Measurements from ENCODE around the gene STRA6. TPM values are rescaled to one million over a fixed set of nuclear protein-coding genes. Genes with fewer than 3 reads are reported as not detected.
A peak's percentile ranks its signal among the peaks of the same experiment; 100 is the strongest.

Gene STRA6
- total and polyA plus RNA-seq, 7 donors: 0.05 TPM; not detected in 6

DNA sequence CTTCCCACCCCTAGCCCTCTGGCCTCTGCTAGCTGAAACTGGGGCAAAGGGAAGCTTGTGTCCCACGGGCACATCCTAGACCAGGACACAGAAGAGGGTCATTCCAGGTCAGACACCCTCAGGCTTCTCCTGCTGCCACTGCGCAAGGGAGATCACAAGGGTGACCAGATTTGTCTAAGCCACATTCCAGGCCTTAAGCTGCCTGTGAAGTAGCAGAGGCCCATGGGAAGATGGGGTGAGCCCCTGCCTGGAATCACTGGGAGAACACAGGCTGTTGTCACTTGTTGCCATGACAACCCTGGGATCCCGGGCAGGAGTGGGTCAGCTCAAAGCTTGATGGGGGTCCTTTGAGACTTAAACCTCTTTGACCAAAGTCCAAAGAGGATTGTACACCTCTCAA lies 10.8 kb downstream of the STRA6 start:
- no peaks in the 10 kb centered on the region for H3K4me1 ChIP-seq
- H3K4me3 ChIP-seq: no peak overlapping the region
- DNase-seq (no peak), ATAC-seq (no peak)
- intact Hi-C loops (cut with DNase I): no loop called here
- H3K27me3 ChIP-seq (ENCODE audit: insufficient read depth in 3 of 3, low read length in 2 of 3): peaks cover 0 to 2% (median 0%) of the 10 kb centered on the region in 3 donors
- H3K9me3 ChIP-seq: no peaks in the 10 kb centered on the region
- H3K36me3 ChIP-seq (ENCODE audit: insufficient read depth in 1 of 2, low read depth in 1 of 2): no peaks in the 10 kb centered on the region
- no peak overlapping the region for H3K27ac ChIP-seq
- WGBS, 3 donors: 43 to 65% (median 48%) methylated on average over 3 of the region's 3 CpGs
- TF ChIP-seq, protein P1, sequence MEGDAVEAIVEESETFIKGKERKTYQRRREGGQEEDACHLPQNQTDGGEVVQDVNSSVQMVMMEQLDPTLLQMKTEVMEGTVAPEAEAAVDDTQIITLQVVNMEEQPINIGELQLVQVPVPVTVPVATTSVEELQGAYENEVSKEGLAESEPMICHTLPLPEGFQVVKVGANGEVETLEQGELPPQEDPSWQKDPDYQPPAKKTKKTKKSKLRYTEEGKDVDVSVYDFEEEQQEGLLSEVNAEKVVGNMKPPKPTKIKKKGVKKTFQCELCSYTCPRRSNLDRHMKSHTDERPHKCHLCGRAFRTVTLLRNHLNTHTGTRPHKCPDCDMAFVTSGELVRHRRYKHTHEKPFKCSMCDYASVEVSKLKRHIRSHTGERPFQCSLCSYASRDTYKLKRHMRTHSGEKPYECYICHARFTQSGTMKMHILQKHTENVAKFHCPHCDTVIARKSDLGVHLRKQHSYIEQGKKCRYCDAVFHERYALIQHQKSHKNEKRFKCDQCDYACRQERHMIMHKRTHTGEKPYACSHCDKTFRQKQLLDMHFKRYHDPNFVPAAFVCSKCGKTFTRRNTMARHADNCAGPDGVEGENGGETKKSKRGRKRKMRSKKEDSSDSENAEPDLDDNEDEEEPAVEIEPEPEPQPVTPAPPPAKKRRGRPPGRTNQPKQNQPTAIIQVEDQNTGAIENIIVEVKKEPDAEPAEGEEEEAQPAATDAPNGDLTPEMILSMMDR (IDR thresholded peaks at IDR 0.05): no peak

DNA sequence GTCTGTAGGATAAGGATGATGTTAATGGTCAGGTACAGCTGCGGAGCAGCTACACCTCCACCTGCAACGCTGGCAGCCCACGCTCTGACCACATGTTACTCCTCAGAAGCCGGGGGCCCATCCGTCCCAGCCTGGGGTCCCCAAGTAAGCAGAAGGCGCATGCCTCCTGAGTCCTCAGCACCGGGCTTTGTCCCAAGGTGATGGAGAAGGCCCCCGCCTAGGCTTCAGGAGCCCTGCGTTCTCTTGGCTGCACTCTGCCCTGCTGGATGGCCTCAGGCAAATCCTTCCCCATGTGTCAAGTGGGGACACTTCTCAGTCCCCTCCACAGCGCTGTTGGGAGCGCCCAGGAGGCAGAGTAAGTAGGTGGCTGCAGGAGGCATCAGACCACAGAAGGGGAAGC lies 14.4 kb downstream of the STRA6 start:
- WGBS, 3 donors: 94 to 97% (median 96%) methylated on average over 11 of the region's 11 CpGs
- Histone ChIP-seq H3K9me3 (no peaks in the 10 kb centered on the region), H3K4me1 (no peaks in the 10 kb centered on the region), H3K27ac (no peak overlapping the region), H3K27me3 (ENCODE audit: insufficient read depth in 3 of 3, low read length in 2 of 3) (no peaks in the 10 kb centered on the region), H3K36me3 (ENCODE audit: insufficient read depth in 1 of 2, low read depth in 1 of 2) (no peaks in the 10 kb centered on the region), H3K4me3 (no peak overlapping the region)
- DNase-seq: peak in 1 of 2 donors; percentile 26
- intact Hi-C loops (cut with DNase I): no loop called here
- TF ChIP-seq, protein P1 (IDR thresholded peaks at IDR 0.05): no peak
- no peak for ATAC-seq

DNA sequence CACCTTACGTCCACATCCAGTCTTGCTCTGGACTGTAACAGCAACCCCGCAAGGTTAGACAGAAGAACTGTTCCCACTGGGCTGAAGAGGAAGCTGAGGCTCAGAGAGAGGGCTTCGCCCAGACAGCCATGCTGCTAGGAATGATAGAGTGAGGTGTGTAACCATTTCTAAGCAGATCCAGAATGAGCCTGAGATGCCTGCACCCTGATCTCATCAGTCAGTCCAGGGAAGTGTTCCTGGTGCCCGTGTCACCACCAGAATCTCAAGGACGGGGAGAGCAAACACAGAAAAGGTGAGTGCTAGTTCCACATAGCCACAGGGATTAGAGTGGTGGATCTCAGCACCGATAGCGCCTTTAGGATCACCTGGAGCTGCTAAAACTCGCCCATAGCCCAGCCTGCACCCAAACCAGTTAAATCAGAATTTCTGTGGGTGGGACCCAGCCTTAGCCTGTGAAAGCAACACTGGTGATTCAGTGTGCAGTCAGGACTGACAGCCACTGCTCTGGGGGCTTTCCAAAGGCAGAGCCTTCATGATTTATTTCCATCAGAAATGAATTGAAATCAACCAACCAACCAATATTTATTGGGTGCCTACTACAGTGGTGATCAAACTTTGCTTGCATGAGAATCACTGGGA lies 16.8 kb downstream of the STRA6 start:
- ATAC-seq: no peak
- DNase-seq: peak in 1 of 2 donors; percentile 12
- WGBS, 3 donors: 74 to 78% (median 76%) methylated on average over 8 of the region's 8 CpGs
- H3K9me3 ChIP-seq: no peaks in the 10 kb centered on the region
- H3K27ac ChIP-seq: no peak overlapping the region
- peaks cover 0 to 3% (median 0%) of the 10 kb centered on the region in 3 donors for H3K27me3 ChIP-seq (ENCODE audit: insufficient read depth in 3 of 3, low read length in 2 of 3)
- no peaks in the 10 kb centered on the region for H3K4me1 ChIP-seq
- intact Hi-C loops (cut with DNase I): no loop called here
- H3K4me3 ChIP-seq: no peak overlapping the region
- TF ChIP-seq, protein P1 (IDR thresholded peaks at IDR 0.05): no peak
- no peaks in the 10 kb centered on the region for H3K36me3 ChIP-seq (ENCODE audit: insufficient read depth in 1 of 2, low read depth in 1 of 2)

DNA sequence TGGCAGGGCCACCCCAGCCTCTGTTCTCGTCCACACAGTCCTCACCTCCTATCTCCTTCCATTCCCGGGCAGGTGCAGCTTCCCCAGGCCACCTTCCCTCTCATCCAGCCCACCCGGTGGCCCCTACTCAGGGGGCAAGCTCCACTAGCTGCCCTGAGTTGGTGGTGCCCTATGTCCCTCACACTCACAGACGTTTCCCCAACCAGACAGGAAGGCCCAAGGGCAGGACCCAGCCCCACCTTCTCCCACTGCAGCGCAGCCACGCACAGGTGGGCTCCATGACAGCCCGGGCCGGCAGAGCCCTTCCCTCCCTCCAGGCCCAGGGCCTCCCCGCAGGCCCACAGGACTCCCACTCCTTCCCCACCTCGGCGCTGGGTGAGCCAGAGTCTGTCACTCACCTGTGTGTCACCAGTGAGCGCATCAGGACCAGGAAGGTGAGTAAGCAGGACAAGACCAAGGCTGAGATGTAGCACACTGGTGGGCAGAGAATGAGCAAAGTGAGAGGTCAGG lies 17.9 kb downstream of the STRA6 start:
- no peaks in the 10 kb centered on the region for H3K4me1 ChIP-seq
- H3K9me3 ChIP-seq: no peaks in the 10 kb centered on the region
- 80 to 89% (median 83%) methylated on average over 12 of the region's 12 CpGs for WGBS, 3 donors
- H3K27me3 ChIP-seq (ENCODE audit: insufficient read depth in 3 of 3, low read length in 2 of 3): peaks cover 0 to 14% (median 0%) of the 10 kb centered on the region in 3 donors
- no peak for ATAC-seq
- H3K36me3 ChIP-seq (ENCODE audit: insufficient read depth in 1 of 2, low read depth in 1 of 2): no peaks in the 10 kb centered on the region
- peak; percentile 11 to 37 for DNase-seq
- TF ChIP-seq, protein P1 (IDR thresholded peaks at IDR 0.05): no peak
- no peak overlapping the region for H3K4me3 ChIP-seq
- H3K27ac ChIP-seq: no peak overlapping the region
- intact Hi-C loops (cut with DNase I): no loop called here
